ENCODE measurements around the gene GPBP1L1.
"Not testable (repeated sequence)": the region's sequence is repeated elsewhere in the genome, so short reads cannot be mapped to it uniquely, and the experiment has no call there.

The GPBP1L1 gene

GRCh38 chr1:45686288-45687013 lies at the start of gene GPBP1L1:
GPBP1L1 (minus strand) TSS chr1:45686533; CDS start chr1:45659087, 27,446 bp downstream.
- peak; percentile 98 for DNase-seq

- DNase-seq, result no peak
Measured at GRCh38 chr1:45730780-45731319, 44.5 kb upstream of the GPBP1L1 start.

GRCh38 chr1:45730075-45730779 lies 43.9 kb upstream of the GPBP1L1 start:
- no peak for DNase-seq

- not testable (repeated sequence) for DNase-seq
Measured at GRCh38 chr1:45726007-45726406, 39.7 kb upstream of the GPBP1L1 start.

- no peak for DNase-seq
Measured at GRCh38 chr1:45723248-45723930, 37.1 kb upstream of the GPBP1L1 start.

- no peak for DNase-seq
Measured at GRCh38 chr1:45722809-45723208, 36.5 kb upstream of the GPBP1L1 start.

- DNase-seq, result no peak
Measured at GRCh38 chr1:45721207-45721606, 34.9 kb upstream of the GPBP1L1 start.

GRCh38 chr1:45718289-45718688 lies 32.0 kb upstream of the GPBP1L1 start:
- DNase-seq, result no peak

GRCh38 chr1:45717386-45717785 lies 31.1 kb upstream of the GPBP1L1 start:
- DNase-seq, result not testable (repeated sequence)

GRCh38 chr1:45716700-45717099 lies 30.4 kb upstream of the GPBP1L1 start:
- no peak for DNase-seq

- DNase-seq, result no peak
Measured at GRCh38 chr1:45713711-45714110, 27.4 kb upstream of the GPBP1L1 start.

GRCh38 chr1:45704637-45705036 lies 18.3 kb upstream of the GPBP1L1 start:
- DNase-seq, result no peak

- DNase-seq, result no peak
Measured at GRCh38 chr1:45694823-45695222, 8.5 kb upstream of the GPBP1L1 start.

GRCh38 chr1:45693811-45694210 lies 7.5 kb upstream of the GPBP1L1 start:
- not testable (repeated sequence) for DNase-seq

GRCh38 chr1:45687754-45688740 lies 1.7 kb upstream of the GPBP1L1 start, which contains the start of gene TMEM69:
TMEM69 (plus strand) TSS chr1:45688181; CDS start chr1:45691069, 2,888 bp downstream.
- DNase-seq, result peak; percentile 81

- DNase-seq, result peak; percentile 97
Measured at GRCh38 chr1:45687014-45687753, 851 bp upstream of the GPBP1L1 start.

GRCh38 chr1:45686015-45686287 lies 382 bp downstream of the GPBP1L1 start:
- peak; percentile 71 for DNase-seq

GRCh38 chr1:45685308-45686014 lies 872 bp downstream of the GPBP1L1 start:
- no peak for DNase-seq

GRCh38 chr1:45684402-45684801 lies 1.9 kb downstream of the GPBP1L1 start:
- DNase-seq, result no peak

GRCh38 chr1:45682942-45683341 lies 3.4 kb downstream of the GPBP1L1 start:
- DNase-seq, result no peak

- DNase-seq, result no peak
Measured at GRCh38 chr1:45679123-45679522, 7.2 kb downstream of the GPBP1L1 start.

Measured in activated naive CD4-positive, alpha-beta T cell treated with Interleukin-2 at 50 U/mL for 16 hours (primary cell).